Tibial nerve (tissue), 4 donors: ENCODE measurements around the gene BRD3OS. TPM values are rescaled to one million over a fixed set of nuclear protein-coding genes. Genes with fewer than 3 reads are reported as not detected.

Experiments
- DNase-seq, 2 donors: peaks; one replicate each; pipeline ENCODE4 v3.0.0-alpha.2; 2019; ENCODE audit warnings: low spot score in 2 of 2
- H3K27ac ChIP-seq, 4 donors: fragments of 200-600 bp; sonication (generic) in 3 of 4; one replicate each; pipeline ENCODE4 v1.5.1; 2017 to 2019; ENCODE audit warnings: mild to moderate bottlenecking in 1 of 4
- H3K27me3 ChIP-seq, 2 donors: fragments of 200-600 bp; sonication (generic) in 1 of 2; one replicate each; pipeline versions ENCODE4 v1.5.1 to v1.6.0; 2017 to 2019
- H3K36me3 ChIP-seq, 3 donors: fragments of 200-600 bp; sonication (generic); one replicate each; pipeline ENCODE4 v1.5.1; 2018 to 2019
- H3K4me1 ChIP-seq, 4 donors: fragments of 200-600 bp; sonication (generic) in 3 of 4; one replicate each; pipeline ENCODE4 v1.5.1; 2017 to 2019
- H3K4me3 ChIP-seq, 4 donors: fragments of 200-600 bp; sonication (generic) in 3 of 4; one replicate each; pipeline ENCODE4 v1.5.1; 2017 to 2019; ENCODE audit warnings: mild to moderate bottlenecking in 1 of 4, moderate library complexity in 1 of 4
- H3K9me3 ChIP-seq, 4 donors: fragments of 200-600 bp; sonication (generic) in 3 of 4; one replicate each; pipeline ENCODE4 v1.5.1; 2017 to 2019
- EP300 ChIP-seq, 2 donors: sonication (generic); formaldehyde crosslinking; IDR thresholded peaks; one replicate each; pipeline ENCODE4 v1.6.1; 2017; ENCODE audit warnings: antibody characterized with exemption in 2 of 2, mild to moderate bottlenecking in 1 of 2
- POLR2A ChIP-seq, 2 donors: fragments of 450-650 bp; IDR thresholded peaks; one replicate each; pipeline ENCODE4 v1.6.1; 2017; ENCODE audit warnings: antibody characterized with exemption in 2 of 2, mild to moderate bottlenecking in 2 of 2, moderate library complexity in 2 of 2
- WGBS, 2 donors: methylation state at CpG; one replicate each; pipeline ENCODE4 v1.1.5; 2018; 5-methylcytosine and 5-hydroxymethylcytosine counted together
- total RNA-seq, 4 donors: library from RNA; depleted of rRNA; stranded (reverse); fragments of >200 nt; gene quantifications; one replicate each; pipeline ENCODE4 v1.1.0, GENCODE V29; 2016
- TF ChIP-seq, protein P1 (sequence below), 5 experiments: fragments of 200-600 bp in 3 of 5; fragments of 450-650 bp in 2 of 5; sonication (generic) in 3 of 5; IDR thresholded peaks; one replicate each; pipeline ENCODE4 v1.5.1; 2016 to 2019; ENCODE audit warnings: antibody characterized with exemption in 5 of 5, mild to moderate bottlenecking in 3 of 5, moderate library complexity in 2 of 5

Gene BRD3OS
- total RNA-seq, 4 donors from 2014 or later = 9.2 to 28.2 (median 13.7) TPM

DNA sequence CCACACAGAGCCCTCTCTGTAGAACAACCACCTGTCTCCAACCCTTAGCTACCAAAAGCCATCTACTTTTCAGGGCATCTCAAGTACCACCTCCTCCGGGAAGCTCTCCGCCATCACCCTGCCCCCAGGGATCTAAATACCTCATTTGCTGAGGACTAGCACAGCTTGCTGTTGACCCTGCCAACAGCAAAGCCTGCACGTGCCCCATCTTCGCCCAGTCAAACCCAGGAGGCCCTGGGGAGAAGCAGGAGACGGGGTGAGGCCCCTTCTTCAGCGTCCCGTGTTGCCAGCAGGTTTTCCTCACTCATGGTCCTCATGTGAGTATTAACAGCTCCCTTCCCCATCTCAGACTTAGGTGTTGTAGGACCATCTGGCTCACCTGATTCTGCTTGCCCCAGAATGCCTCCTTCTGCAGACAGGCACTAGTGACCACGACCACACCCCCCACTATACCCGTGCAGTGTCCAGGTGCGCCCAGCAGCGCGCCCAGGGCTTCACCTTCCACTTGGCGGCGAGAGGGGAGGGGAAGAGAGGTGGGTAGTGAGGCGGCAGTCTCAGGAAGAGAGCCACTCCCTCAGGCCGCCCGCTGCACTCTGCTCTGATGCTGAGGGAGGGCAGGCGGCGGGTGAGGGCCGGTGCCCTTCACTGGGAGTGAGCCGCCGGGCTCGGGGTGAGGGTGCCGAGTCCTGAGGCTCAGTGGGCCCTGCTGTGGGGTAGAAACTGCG is 44.3 kb upstream of the BRD3OS start:
- WGBS, 2 donors = 92% methylated on average over 23 to 25 of the region's 25 CpGs
- no peaks in the 10 kb centered on the region for H3K27me3 ChIP-seq
- no peak overlapping the region for H3K27ac ChIP-seq
- TF ChIP-seq POLR2A (IDR thresholded peaks at IDR 0.05) (no peak), EP300 (IDR thresholded peaks at IDR 0.05) (no peak)
- TF ChIP-seq, protein P1, sequence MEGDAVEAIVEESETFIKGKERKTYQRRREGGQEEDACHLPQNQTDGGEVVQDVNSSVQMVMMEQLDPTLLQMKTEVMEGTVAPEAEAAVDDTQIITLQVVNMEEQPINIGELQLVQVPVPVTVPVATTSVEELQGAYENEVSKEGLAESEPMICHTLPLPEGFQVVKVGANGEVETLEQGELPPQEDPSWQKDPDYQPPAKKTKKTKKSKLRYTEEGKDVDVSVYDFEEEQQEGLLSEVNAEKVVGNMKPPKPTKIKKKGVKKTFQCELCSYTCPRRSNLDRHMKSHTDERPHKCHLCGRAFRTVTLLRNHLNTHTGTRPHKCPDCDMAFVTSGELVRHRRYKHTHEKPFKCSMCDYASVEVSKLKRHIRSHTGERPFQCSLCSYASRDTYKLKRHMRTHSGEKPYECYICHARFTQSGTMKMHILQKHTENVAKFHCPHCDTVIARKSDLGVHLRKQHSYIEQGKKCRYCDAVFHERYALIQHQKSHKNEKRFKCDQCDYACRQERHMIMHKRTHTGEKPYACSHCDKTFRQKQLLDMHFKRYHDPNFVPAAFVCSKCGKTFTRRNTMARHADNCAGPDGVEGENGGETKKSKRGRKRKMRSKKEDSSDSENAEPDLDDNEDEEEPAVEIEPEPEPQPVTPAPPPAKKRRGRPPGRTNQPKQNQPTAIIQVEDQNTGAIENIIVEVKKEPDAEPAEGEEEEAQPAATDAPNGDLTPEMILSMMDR (IDR thresholded peaks at IDR 0.05) = no peak
- no peaks in the 10 kb centered on the region for H3K9me3 ChIP-seq
- peaks cover 0 to 61% (median 21%) of the 10 kb centered on the region in 4 donors for H3K4me1 ChIP-seq
- DNase-seq = no peak
- H3K4me3 ChIP-seq = no peak overlapping the region
- H3K36me3 ChIP-seq = no peaks in the 10 kb centered on the region

DNA sequence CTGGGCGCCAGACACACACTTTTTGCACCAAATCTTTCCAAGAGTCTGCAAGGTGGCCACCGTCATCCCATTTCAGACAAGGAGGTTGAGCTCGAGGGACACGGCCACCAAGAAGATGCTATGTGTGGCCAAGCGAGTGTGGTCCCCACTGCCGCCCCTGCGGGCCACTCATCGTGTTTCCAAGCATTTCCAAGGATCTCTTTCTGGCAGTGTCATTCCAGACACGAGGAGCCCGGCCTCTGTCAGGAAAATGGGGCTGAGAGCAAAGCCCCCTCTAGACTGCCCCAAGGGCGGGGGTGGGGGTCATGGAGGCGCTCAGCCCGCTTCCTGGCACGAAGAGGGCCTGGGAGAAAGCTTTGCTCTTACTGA is 43.7 kb upstream of the BRD3OS start:
- Histone ChIP-seq H3K4me3 (no peak overlapping the region), H3K9me3 (no peaks in the 10 kb centered on the region), H3K36me3 (no peaks in the 10 kb centered on the region), H3K27ac (no peak overlapping the region), H3K27me3 (no peaks in the 10 kb centered on the region), H3K4me1 (peaks cover 0 to 56% (median 21%) of the 10 kb centered on the region in 4 donors)
- DNase-seq = no peak
- 81 to 83% methylated on average over 12 to 14 of the region's 14 CpGs for WGBS, 2 donors
- TF ChIP-seq, protein P1 (IDR thresholded peaks at IDR 0.05) = no peak
- TF ChIP-seq EP300 (IDR thresholded peaks at IDR 0.05) (no peak), POLR2A (IDR thresholded peaks at IDR 0.05) (no peak)

DNA sequence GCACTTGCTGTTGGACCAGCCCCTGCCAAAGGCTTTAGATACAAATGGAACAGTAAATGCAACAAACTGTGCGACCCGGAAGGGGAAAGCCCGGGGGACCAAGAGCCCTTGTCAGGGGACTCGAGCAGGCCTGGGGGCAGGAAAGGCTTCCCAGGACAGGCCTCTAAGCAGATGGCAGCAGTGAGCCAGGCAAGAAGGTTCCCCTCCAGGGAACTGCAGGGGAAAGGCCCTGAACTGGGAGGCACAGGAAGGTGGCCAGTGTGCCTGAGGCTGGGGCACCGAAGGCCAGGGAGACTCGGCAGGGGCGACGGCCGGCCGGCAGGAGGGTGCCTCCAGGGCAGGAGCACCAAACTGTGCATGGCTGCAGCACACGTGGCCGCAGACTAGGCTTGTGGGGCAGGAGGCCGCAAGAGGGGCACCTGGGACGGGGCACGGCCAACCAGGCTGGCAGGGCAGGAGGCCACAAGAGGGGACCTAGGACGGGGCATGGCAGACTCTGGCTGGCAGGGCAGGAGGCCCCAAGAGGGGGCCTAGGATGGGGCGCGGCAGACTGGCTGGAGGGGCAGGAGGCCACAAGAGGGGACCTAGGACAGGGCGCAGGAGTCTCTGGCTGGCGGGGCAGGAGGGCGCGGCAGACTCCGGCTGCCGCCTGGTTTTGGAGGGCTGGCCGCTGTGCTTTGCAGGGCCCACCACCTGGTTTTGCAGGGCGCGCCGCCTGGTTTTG is 43.2 kb upstream of the BRD3OS start:
- WGBS, 2 donors = 80 to 82% methylated on average over 28 of the region's 28 CpGs
- H3K9me3 ChIP-seq = no peaks in the 10 kb centered on the region
- no peak for DNase-seq
- H3K27ac ChIP-seq = no peak overlapping the region
- H3K27me3 ChIP-seq = no peaks in the 10 kb centered on the region
- no peaks in the 10 kb centered on the region for H3K36me3 ChIP-seq
- H3K4me1 ChIP-seq = peaks cover 0 to 50% (median 21%) of the 10 kb centered on the region in 4 donors
- no peak overlapping the region for H3K4me3 ChIP-seq
- TF ChIP-seq EP300 (IDR thresholded peaks at IDR 0.05) (no peak), POLR2A (IDR thresholded peaks at IDR 0.05) (no peak)
- TF ChIP-seq, protein P1 (IDR thresholded peaks at IDR 0.05) = no peak

DNA sequence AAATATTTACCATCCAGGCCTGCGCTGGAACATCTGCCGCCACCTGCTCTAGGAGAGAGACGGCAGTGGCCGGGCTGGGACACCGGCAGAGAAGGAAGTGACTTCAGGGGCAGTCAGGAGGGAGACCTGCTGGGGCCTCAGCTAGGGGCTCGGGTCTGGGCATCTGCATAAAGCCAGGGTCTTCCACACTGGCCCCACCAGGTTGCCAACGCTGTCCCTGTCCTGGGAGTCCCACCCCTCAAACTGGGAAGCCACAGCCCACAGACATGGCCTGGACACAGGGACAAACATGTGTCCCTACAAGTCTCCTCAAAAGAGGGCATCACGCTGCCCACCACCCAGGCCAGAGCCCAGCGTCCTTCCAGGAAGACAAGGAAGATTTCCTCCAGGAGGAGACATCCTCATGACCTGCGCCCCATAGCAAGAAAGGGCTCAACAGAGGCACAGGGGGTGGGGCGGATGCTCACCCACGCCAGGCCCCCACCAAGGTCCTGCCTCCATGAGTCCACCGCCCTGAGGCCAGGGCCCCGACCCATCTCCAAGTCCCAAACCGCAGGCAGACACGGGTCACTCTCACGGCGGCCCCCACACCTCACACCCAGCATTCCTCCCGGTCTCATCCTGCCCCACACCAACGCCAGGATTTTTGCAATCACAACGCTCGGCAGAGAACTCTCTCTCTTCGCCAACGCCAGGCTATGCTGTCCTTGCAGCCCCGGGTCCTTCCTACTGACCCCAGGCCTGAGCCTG is 42.1 kb upstream of the BRD3OS start:
- Histone ChIP-seq H3K36me3 (no peaks in the 10 kb centered on the region), H3K4me3 (no peak overlapping the region), H3K27me3 (no peaks in the 10 kb centered on the region), H3K4me1 (peaks cover 0 to 40% (median 21%) of the 10 kb centered on the region in 4 donors), H3K27ac (no peak overlapping the region), H3K9me3 (no peaks in the 10 kb centered on the region)
- 80 to 85% methylated on average over 23 to 24 of the region's 25 CpGs for WGBS, 2 donors
- TF ChIP-seq, protein P1 (IDR thresholded peaks at IDR 0.05) = no peak
- no peak for TF ChIP-seq EP300 (IDR thresholded peaks at IDR 0.05)
- no peak for TF ChIP-seq POLR2A (IDR thresholded peaks at IDR 0.05)
- no peak for DNase-seq
